Trophoblast cell (in vitro differentiated cells and primary cell): ENCODE measurements around the gene C1QBP.

Experiments used
- DNase-seq, 2 donors: peaks; one replicate each; pipeline ENCODE4 v3.0.0-alpha.2; 2016
- H2AFZ ChIP-seq: 2 replicates; pipeline ENCODE4 v1.6.1; 2013; ENCODE audit warnings: low read length, moderate library complexity, mild to moderate bottlenecking; ENCODE audit not compliant: insufficient read depth, poor library complexity
- H2AK5ac ChIP-seq: 2 replicates; pipeline ENCODE4 v1.6.1; 2013; ENCODE audit warnings: mild to moderate bottlenecking, low read length
- H2BK120ac ChIP-seq: 2 replicates; pipeline ENCODE4 v1.6.1; 2013; ENCODE audit warnings: low read length, mild to moderate bottlenecking, moderate library complexity; ENCODE audit not compliant: insufficient read depth, poor library complexity
- H2BK12ac ChIP-seq: 2 replicates; pipeline ENCODE4 v1.6.1; 2013; ENCODE audit warnings: mild to moderate bottlenecking, low read length, moderate library complexity
- H2BK5ac ChIP-seq: 2 replicates; pipeline ENCODE4 v1.6.1; 2013; ENCODE audit warnings: low read length, low read depth, moderate library complexity, mild to moderate bottlenecking; ENCODE audit not compliant: poor library complexity
- H3K14ac ChIP-seq: 2 replicates; pipeline ENCODE4 v1.6.1; 2013; ENCODE audit warnings: mild to moderate bottlenecking, low read length
- H3K18ac ChIP-seq: 2 replicates; pipeline ENCODE4 v1.6.1; 2013; ENCODE audit warnings: mild to moderate bottlenecking, low read length
- H3K23ac ChIP-seq: 2 replicates; pipeline ENCODE4 v1.6.1; 2013; ENCODE audit warnings: low read length
- H3K27ac ChIP-seq: 2 replicates; pipeline ENCODE4 v1.5.1; 2013; ENCODE audit warnings: low read depth, mild to moderate bottlenecking, inconsistent platforms, low read length, moderate library complexity
- H3K27me3 ChIP-seq: 2 replicates; pipeline ENCODE4 v1.6.1; 2013; ENCODE audit warnings: inconsistent platforms, mild to moderate bottlenecking, low read length, moderate library complexity; ENCODE audit not compliant: insufficient read depth
- H3K36me3 ChIP-seq, 2 experiments: 1 replicate in 1 of 2; 2 replicates in 1 of 2; pipeline ENCODE4 v1.6.1; 2013; ENCODE audit warnings: low read length in 2 of 2, mild to moderate bottlenecking in 2 of 2, moderate library complexity in 1 of 2; ENCODE audit not compliant: insufficient read depth in 2 of 2, control insufficient read depth in 1 of 2
- H3K4ac ChIP-seq: 2 replicates; pipeline ENCODE4 v1.6.1; 2013; ENCODE audit warnings: low read depth, mild to moderate bottlenecking, low read length, moderate library complexity
- H3K4me1 ChIP-seq, 2 experiments: 1 replicate in 1 of 2; 2 replicates in 1 of 2; pipeline ENCODE4 v1.6.1; 2013; ENCODE audit warnings: low read length in 2 of 2, mild to moderate bottlenecking in 2 of 2, moderate library complexity in 1 of 2; ENCODE audit not compliant: insufficient read depth in 2 of 2, control insufficient read depth in 1 of 2
- H3K4me2 ChIP-seq: 2 replicates; pipeline ENCODE4 v1.6.1; 2013; ENCODE audit warnings: inconsistent platforms, mild to moderate bottlenecking, low read length, moderate library complexity
- H3K4me3 ChIP-seq: 2 replicates; pipeline ENCODE4 v1.5.1; 2013; ENCODE audit warnings: mild to moderate bottlenecking, low read depth, low read length, inconsistent platforms
- H3K79me1 ChIP-seq: one replicate; pipeline ENCODE4 v1.6.1; 2013; ENCODE audit warnings: low read length
- H3K79me2 ChIP-seq: 2 replicates; pipeline ENCODE4 v1.6.1; 2013; ENCODE audit warnings: low read length, mild to moderate bottlenecking; ENCODE audit not compliant: control insufficient read depth, insufficient read depth, poor library complexity
- H3K9ac ChIP-seq: 2 replicates; pipeline ENCODE4 v1.6.1; 2013; ENCODE audit warnings: mild to moderate bottlenecking, low read length
- H3K9me3 ChIP-seq: 2 replicates; pipeline ENCODE4 v1.6.1; 2013; ENCODE audit warnings: low read depth, mild to moderate bottlenecking, control low read depth, inconsistent platforms, low read length; ENCODE audit not compliant: insufficient read depth
- H4K12ac ChIP-seq: 2 replicates; pipeline ENCODE4 v1.6.1; 2013; ENCODE audit warnings: low read depth, mild to moderate bottlenecking, low read length, moderate library complexity
- H4K8ac ChIP-seq: 2 replicates; pipeline ENCODE4 v1.6.1; 2013; ENCODE audit warnings: low read depth, mild to moderate bottlenecking, low read length, moderate library complexity
- H4K91ac ChIP-seq: one replicate; pipeline ENCODE4 v1.6.1; 2013; ENCODE audit warnings: low read depth, mild to moderate bottlenecking, low read length, moderate library complexity
- WGBS: extraction: QIAGEN DNeasy Blood & Tissue Kit; methylation state at CpG from one replicate; pipeline ENCODE4 v1.1.7; 2013; ENCODE audit warnings: missing lambda C conversion rate; ENCODE audit not compliant: insufficient read length, insufficient coverage; ENCODE audit errors: extremely low coverage; 5-methylcytosine and 5-hydroxymethylcytosine counted together

The C1QBP gene

DNA sequence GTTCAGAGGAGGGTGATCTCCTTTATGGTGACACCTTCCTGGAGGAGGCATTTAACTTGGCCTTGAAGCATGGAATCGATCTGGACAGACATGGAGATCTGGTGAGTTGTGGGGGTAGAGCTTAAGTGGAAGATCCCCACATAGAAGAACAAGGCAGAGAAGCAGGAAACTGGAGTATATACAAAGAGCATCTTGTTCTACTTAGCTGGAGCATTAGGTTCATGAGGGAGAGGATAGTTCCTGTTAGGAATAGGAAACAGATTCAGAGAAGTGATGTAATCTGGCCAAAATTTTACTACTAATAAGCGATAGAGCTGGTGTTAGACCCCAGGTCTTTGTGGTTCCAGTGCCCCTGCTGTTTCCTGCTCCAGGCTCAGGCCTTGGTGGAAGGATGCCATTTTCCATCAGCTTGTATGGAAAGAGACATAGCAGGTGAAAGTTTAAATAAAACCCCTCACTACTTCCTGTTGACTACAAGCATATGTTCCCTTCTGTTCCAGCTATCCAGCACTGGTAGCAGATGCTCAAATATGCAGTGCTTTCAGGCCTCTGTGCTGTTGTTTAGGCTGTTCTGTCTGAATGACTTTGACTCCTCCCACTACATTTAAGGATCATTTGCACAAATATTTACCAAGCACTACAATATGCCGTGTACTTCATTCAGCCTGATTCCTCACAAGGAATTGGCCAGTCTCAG is 9.6 kb downstream of the C1QBP start:
- H3K4ac ChIP-seq, result no peak overlapping the region
- no peak overlapping the region for H3K9ac ChIP-seq
- H2BK120ac ChIP-seq, result no peak overlapping the region
- DNase-seq, result no peak
- H3K4me2 ChIP-seq, result no peak overlapping the region
- H2AK5ac ChIP-seq, result no peak overlapping the region
- no peak overlapping the region for H4K12ac ChIP-seq
- H3K27ac ChIP-seq, result no peak overlapping the region
- H3K9me3 ChIP-seq, result no peaks in the 10 kb centered on the region
- no peaks in the 10 kb centered on the region for H3K27me3 ChIP-seq
- H3K79me2 ChIP-seq, result no peaks in the 10 kb centered on the region
- no peak overlapping the region for H4K91ac ChIP-seq
- WGBS, result no CpG with 5 or more reads among the region's 3 CpGs
- H3K18ac ChIP-seq, result no peak overlapping the region
- H3K4me1 ChIP-seq, result no peaks in the 10 kb centered on the region
- no peak overlapping the region for H4K8ac ChIP-seq
- no peak overlapping the region for H3K4me3 ChIP-seq
- H3K36me3 ChIP-seq, result peaks cover 42 to 68% of the 10 kb centered on the region in 2 experiments
- no peak overlapping the region for H2AFZ ChIP-seq
- no peak overlapping the region for H2BK12ac ChIP-seq
- no peaks in the 10 kb centered on the region for H3K79me1 ChIP-seq
- H3K14ac ChIP-seq, result no peak overlapping the region
- no peak overlapping the region for H3K23ac ChIP-seq
- no peak overlapping the region for H2BK5ac ChIP-seq

DNA sequence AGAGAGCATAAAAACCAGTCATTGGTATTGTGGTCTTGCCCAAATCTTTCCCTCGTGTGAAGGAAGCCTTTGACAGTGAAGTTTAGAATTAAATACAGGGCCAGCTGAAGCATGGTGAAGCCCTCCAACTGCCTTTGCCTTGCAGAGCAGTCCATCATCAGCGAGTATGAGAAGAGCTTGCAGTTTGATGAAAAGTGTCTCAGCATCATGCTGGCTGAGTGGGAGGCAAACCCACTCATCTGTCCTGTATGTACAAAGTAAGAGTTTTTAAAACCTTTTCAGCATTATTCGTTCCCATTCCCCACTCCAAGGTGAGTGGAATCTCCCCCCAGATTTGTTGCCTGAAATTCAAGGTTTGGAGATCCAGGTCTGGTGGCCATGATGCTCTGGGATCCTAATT is 13.1 kb downstream of the C1QBP start:
- Histone ChIP-seq H3K27ac (no peak overlapping the region), H3K14ac (no peak overlapping the region), H2AFZ (no peak overlapping the region), H2AK5ac (no peak overlapping the region), H3K4me1 (peaks cover 0 to 2% of the 10 kb centered on the region in 2 experiments), H3K4ac (no peak overlapping the region), H3K9ac (no peak overlapping the region), H2BK12ac (no peak overlapping the region), H4K91ac (no peak overlapping the region), H3K4me2 (no peak overlapping the region), H3K27me3 (no peaks in the 10 kb centered on the region), H2BK5ac (no peak overlapping the region), H4K8ac (no peak overlapping the region), H3K4me3 (no peak overlapping the region), H3K23ac (no peak overlapping the region), H3K9me3 (no peaks in the 10 kb centered on the region), H2BK120ac (no peak overlapping the region), H3K18ac (no peak overlapping the region), H4K12ac (no peak overlapping the region), H3K36me3 (peaks cover 31 to 59% of the 10 kb centered on the region in 2 experiments), H3K79me1 (no peaks in the 10 kb centered on the region), H3K79me2 (no peaks in the 10 kb centered on the region)
- DNase-seq, result no peak
- no CpG with 5 or more reads among the region's 3 CpGs for WGBS

DNA sequence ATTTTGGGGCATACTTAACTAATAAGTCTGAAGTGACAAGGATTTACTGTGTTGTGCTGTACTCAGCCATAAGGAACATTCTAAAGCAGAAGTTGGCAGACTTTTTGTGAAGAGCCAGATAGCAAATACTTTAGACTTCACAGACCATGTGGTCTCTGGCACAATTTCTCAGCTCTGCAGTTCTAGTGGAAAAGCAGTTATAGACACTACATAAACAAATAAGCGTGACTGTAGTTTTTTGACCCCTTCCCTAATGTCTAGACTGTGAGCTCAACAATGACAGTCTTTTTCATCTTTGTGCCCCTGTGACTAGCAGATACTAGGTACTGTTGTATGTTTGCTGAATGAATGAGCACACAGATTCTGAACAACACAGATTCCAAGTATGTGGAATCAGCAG is 14.0 kb downstream of the C1QBP start:
- Histone ChIP-seq H3K9ac (no peak overlapping the region), H2BK120ac (no peak overlapping the region), H3K36me3 (peaks cover 25 to 55% of the 10 kb centered on the region in 2 experiments), H3K79me1 (peaks cover 3% of the 10 kb centered on the region), H3K4me2 (no peak overlapping the region), H3K27me3 (no peaks in the 10 kb centered on the region), H2BK12ac (no peak overlapping the region), H3K4me1 (peaks cover 0 to 2% of the 10 kb centered on the region in 2 experiments), H3K79me2 (peaks cover 6% of the 10 kb centered on the region), H3K9me3 (no peaks in the 10 kb centered on the region), H4K12ac (no peak overlapping the region), H2AFZ (no peak overlapping the region), H3K27ac (no peak overlapping the region), H2BK5ac (no peak overlapping the region), H4K8ac (no peak overlapping the region), H3K23ac (no peak overlapping the region), H4K91ac (no peak overlapping the region), H3K4me3 (no peak overlapping the region), H3K14ac (no peak overlapping the region), H3K4ac (no peak overlapping the region), H3K18ac (no peak overlapping the region), H2AK5ac (no peak overlapping the region)
- no CpG with 5 or more reads among the region's 1 CpG for WGBS
- DNase-seq, result no peak

DNA sequence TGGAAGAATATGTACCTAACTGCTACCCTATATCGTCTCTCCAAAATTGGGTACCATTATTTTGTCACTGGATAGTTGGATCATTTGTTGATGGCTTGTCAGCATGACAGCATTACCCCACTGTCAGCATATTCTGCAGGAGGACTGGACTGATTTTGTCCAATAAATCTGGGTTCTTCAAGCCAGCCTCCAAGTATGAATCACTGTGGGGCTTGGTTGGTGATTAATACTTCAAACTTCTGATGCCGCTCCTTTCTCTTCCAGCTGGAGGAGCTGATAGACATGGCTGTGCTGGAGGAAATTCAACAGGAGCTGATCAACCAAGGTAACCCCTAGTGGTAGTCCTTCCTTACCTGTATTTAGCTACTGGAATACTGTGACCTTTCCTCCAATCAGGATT is 16.4 kb downstream of the C1QBP start:
- Histone ChIP-seq H3K79me2 (peaks cover 18% of the 10 kb centered on the region), H2AFZ (no peak overlapping the region)

More for the DNA sequence above, 16.4 kb downstream of the C1QBP start:
- no peak overlapping the region for H4K91ac ChIP-seq
- H3K4me1 ChIP-seq, result peaks cover 0 to 7% of the 10 kb centered on the region in 2 experiments
- no peak overlapping the region for H4K12ac ChIP-seq
- H2BK120ac ChIP-seq, result no peak overlapping the region
- peaks cover 9% of the 10 kb centered on the region for H3K79me1 ChIP-seq
- no peak overlapping the region for H3K4ac ChIP-seq
- WGBS, result no CpG with 5 or more reads among the region's 2 CpGs
- peaks cover 19 to 37% of the 10 kb centered on the region in 2 experiments for H3K36me3 ChIP-seq
- H3K4me3 ChIP-seq, result no peak overlapping the region
- H3K9me3 ChIP-seq, result no peaks in the 10 kb centered on the region
- no peak overlapping the region for H4K8ac ChIP-seq
- H3K4me2 ChIP-seq, result no peak overlapping the region
- no peak overlapping the region for H2BK5ac ChIP-seq
- no peak overlapping the region for H3K27ac ChIP-seq
- no peak overlapping the region for H3K18ac ChIP-seq
- no peaks in the 10 kb centered on the region for H3K27me3 ChIP-seq
- no peak for DNase-seq
- H3K14ac ChIP-seq, result no peak overlapping the region
- no peak overlapping the region for H3K9ac ChIP-seq
- no peak overlapping the region for H2BK12ac ChIP-seq
- H3K23ac ChIP-seq, result no peak overlapping the region
- H2AK5ac ChIP-seq, result no peak overlapping the region
